ENCODE data around the gene DNAH8. TPM values are rescaled to one million over a fixed set of nuclear protein-coding genes. Genes with fewer than 3 reads are reported as not detected.

Gene DNAH8
- total RNA-seq, 1 donor from 2014 or later = not detected

DNA sequence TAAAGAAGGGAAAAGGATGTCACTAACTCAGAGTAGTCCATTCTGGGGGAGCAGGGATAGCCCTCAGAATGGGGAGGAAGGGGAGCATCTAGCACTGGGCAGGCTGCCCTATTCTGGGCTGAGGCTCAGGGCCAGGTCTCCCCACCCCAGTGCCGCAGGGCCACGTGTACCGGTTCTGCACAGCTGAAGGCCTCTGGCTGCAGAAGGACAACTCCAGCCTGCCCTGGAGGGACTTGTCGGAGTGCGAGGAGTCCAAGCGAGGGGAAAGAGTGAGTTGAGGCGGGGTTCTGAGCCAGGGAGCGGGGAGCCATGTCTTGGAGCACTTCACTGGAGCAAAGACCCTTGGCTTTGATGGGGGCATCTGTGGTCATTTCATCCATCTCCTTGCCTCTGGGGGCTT is 350.4 kb downstream of the DNAH8 start:
- DNase-seq (ENCODE audit: low spot score) = no peak

DNA sequence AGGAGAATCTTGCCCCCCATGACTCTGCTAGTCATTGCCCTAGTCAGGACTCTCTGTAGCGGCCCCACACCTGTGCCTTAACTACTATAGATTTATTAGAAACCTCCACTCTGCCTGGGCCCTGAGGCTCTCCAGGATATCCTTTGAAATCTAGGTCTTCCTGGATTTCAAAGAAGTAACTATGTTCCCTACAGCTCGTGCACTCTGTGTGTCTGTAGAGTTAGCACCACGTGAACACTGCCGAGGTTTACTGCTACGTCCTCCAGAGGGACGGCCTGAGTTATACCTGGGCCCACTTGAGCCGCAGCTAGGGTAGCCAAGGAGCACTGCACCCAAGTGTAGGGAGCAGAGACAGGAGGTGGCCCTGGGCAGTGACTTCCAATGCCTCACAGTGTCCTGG is 353.3 kb downstream of the DNAH8 start:
- peak; percentile 65 for DNase-seq (ENCODE audit: low spot score)

GRCh38 chr6:39072830-39073229 is 357.7 kb downstream of the DNAH8 start:
- peak; percentile 78 for DNase-seq (ENCODE audit: low spot score)

DNA sequence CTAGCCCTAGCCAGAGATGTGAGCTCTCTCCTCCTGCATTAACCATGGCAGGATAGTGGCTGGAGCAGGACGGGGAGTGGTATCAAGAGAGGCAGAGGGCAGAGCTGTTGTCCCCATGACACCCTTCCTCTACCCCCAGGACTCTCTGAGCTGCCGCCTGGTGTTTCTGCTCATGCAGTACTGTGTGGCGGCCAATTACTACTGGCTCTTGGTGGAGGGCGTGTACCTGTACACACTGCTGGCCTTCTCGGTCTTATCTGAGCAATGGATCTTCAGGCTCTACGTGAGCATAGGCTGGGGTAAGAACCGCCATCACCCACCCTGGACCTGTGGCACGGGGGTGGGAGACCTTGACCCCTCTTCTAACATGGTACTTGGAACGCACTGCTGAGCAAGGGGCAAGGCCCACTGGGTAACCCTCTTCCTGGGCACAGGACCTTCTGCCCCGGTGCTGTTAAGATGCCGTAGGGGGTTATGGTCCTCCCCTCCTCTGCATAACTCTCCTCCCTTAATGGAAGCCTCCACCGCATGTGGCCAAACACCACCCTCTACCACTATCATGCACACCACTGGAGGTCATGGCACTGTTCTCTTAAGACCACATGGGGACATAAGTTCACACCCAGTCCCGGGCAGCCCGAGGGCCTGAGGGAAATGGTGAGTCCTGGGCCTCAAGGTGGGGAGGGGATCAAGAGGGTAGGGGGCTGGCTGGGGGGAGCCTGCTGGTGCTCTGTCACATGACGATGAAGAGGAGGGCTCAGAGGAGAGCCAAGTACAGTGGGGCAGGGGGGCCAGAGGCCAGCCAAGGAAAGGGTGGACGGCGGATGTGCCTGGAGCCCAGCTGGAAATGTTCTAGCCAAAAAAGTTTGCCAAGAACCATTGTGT is 358.6 kb downstream of the DNAH8 start:
- peak; percentile 67 for DNase-seq (ENCODE audit: low spot score)

DNA sequence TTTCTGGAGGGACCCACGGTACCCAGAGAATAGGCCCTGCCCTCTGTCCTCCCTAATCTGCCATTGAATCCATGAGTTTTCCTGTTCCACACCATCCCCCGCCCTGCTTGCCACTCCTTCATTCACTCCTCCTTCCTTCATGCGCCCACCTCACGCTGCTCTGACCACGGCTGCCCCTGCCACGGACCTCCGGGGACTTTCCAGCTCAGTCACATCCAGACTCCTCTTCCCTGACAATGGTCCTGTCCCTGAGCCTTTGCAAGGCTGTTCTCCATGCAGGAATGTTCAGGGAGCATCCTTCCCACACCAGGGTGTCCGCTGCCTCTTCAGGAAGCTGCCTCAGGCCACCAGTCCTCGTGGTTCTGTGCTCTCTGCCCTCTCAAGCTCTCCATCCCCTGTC is 359.4 kb downstream of the DNAH8 start:
- peak; percentile 75 for DNase-seq (ENCODE audit: low spot score)

GRCh38 chr6:39075010-39075686 is 360.0 kb downstream of the DNAH8 start:
- DNase-seq (ENCODE audit: low spot score) = peak; percentile 55

DNA sequence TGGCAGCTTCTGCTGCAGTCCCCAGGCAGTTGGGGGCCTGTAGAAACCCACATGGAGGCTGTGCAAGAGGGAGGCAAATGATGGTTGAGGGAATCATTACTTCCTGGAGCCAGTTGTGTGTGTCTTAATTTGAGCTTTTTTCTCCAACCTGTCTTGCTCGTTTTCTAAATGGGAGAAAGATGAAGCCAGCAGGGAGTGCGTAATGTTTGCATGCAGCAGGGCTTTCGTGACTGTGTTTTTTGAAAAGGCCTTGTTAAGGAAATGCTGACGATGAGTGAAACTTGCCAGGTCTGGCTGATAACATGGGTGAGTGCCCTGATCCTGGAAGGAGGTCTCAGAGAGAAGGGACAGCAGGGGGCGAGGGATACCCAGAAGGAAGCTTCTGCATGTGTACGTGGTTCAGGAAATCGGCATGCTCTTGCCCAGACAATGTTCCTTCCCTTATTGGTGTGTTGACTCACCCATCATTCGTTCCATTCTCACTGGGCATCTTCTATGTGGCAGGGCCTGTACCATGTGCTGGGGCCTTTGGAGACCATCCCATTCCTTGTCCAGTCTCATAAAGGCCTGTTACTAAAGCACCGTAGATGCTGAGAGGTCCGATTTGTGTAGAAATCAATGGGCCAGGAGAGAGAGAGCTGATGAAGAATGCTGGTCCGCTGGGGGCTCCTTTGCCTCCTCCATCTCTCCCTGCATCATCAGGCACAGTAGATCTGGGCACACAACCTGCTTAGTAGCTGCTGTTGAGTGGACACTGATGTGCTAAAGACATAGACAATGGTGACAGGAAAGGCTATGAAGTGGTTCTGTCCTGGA is 360.9 kb downstream of the DNAH8 start:
- no peak for DNase-seq (ENCODE audit: low spot score)

- no peak for DNase-seq (ENCODE audit: low spot score)
Observed at GRCh38 chr6:39076623-39077535, 361.8 kb downstream of the DNAH8 start.

GRCh38 chr6:39077882-39078594 is 362.9 kb downstream of the DNAH8 start:
- DNase-seq (ENCODE audit: low spot score) = no peak

GRCh38 chr6:39078695-39079094 is 363.6 kb downstream of the DNAH8 start:
- DNase-seq (ENCODE audit: low spot score) = no peak

- DNase-seq (ENCODE audit: low spot score) = no peak
Observed at GRCh38 chr6:39079197-39080125, 364.4 kb downstream of the DNAH8 start.

Other genes with a start within 250 kb of the DNAH8 start
- gene BTBD9, start 75.4 kb upstream of the DNAH8 start, total RNA-seq = 15.6 TPM
- 53.8 TPM for gene GLO1, start 12.2 kb upstream of the DNAH8 start, total RNA-seq

Data from mesenteric fat pad (tissue), 1 donor.